ENCODE results near the gene SMTNL2.

- TF ChIP-seq CTCF (IDR thresholded peaks at IDR 0.05; ENCODE audit: poor library complexity) (no peak), EZH2 (IDR thresholded peaks at IDR 0.05; ENCODE audit: borderline replicate concordance) (no peak)
Measured at GRCh38 chr17:4579678-4580077, 4.7 kb upstream of the SMTNL2 start.
